SK-N-MC (cell line): ENCODE measurements around the gene LCN15.
"Not testable (repeated sequence)": the region's sequence is repeated elsewhere in the genome, so short reads cannot be mapped to it uniquely, and the experiment has no call there.

Experiments used
- EZH2 ChIP-seq: fragments of 200-600 bp; sonication (generic); IDR thresholded peaks from one replicate; pipeline ENCODE4 v1.6.1; 2017; ENCODE audit warnings: antibody characterized with exemption
- FOXP2 ChIP-seq: optimal IDR thresholded peaks from 2 replicates; pipeline ENCODE3; 2011; ENCODE audit warnings: mild to moderate bottlenecking, moderate library complexity; ENCODE audit not compliant: insufficient read depth; ENCODE audit errors: extremely low read length, control extremely low read depth
- POLR2AphosphoS5 ChIP-seq: IDR thresholded peaks from 2 replicates; pipeline ENCODE4 v1.6.1; 2012; ENCODE audit warnings: mild to moderate bottlenecking, low read depth, low read length, borderline replicate concordance

DNA sequence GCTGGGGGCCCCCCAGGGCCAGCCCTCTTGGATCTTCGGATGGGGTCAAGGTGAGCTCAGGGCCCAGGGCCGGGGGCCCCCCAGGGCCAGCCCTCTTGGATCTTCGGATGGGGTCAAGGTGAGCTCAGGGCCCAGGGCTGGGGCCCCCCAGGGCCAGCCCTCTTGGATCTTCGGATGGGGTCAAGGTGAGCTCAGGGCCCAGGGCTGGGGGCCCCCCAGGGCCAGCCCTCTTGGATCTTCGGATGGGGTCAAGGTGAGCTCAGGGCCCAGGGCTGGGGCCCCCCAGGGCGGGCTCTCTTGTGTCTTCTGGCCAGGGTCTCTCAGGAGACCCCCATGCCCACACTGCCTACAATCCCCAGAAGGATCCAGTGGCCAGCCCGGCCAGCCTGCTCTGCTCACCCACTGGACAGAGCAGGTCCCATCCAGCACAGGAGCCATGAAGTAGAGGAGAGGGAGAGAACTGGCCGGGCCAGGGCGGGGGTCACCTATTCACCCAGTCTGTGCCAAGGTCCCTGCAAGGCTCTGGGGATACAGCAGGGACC, 38.8 kb upstream of the LCN15 start:
- TF ChIP-seq POLR2AphosphoS5, EZH2, FOXP2: not testable (repeated sequence)
